OCI-LY3 (cell line): ENCODE measurements around the gene TEX14.

Source experiments
- H2AFZ ChIP-seq: fragments of 200-600, 300-600 bp; shearing (Covaris generic); 2 replicates; pipeline ENCODE4 v1.6.0; 2014; ENCODE audit warnings: antibody characterized with exemption, low read depth, low read length
- H3K27ac ChIP-seq: fragments of 200-600, 300-600 bp; sonication (generic); 2 replicates; pipeline ENCODE4 v1.5.1; 2014; ENCODE audit warnings: mild to moderate bottlenecking, low read length, moderate library complexity, mixed read lengths
- H3K27me3 ChIP-seq: fragments of 200-600, 300-600 bp; sonication (generic); 2 replicates; pipeline ENCODE4 v1.6.1; 2014; ENCODE audit warnings: low read depth, low read length, mixed read lengths
- H3K36me3 ChIP-seq: fragments of 200-600, 300-600 bp; sonication (generic); replicated peaks from 2 replicates; pipeline ENCODE3; 2014; ENCODE audit warnings: low read depth, low read length, mixed read lengths
- H3K4me1 ChIP-seq: fragments of 300-600, 200-600 bp; sonication (generic); 2 replicates; pipeline ENCODE4 v1.6.1; 2014; ENCODE audit warnings: low read length, mixed read lengths
- H3K4me2 ChIP-seq: fragments of 200-600, 300-600 bp; sonication (generic); 2 replicates; pipeline ENCODE4 v1.6.1; 2014; ENCODE audit warnings: low read length, mixed read lengths
- H3K4me3 ChIP-seq: fragments of 300-600, 200-600 bp; sonication (generic); 2 replicates; pipeline ENCODE4 v1.5.1; 2014; ENCODE audit warnings: antibody characterized with exemption, mild to moderate bottlenecking, low read length, moderate library complexity
- H3K79me2 ChIP-seq: fragments of 300-600, 200-600 bp; shearing (Covaris generic); 2 replicates; pipeline ENCODE4 v1.6.1; 2014; ENCODE audit warnings: mild to moderate bottlenecking, low read length, mixed read lengths
- H3K9ac ChIP-seq: fragments of 300-600, 200-600 bp; shearing (Covaris generic); 2 replicates; pipeline ENCODE4 v1.6.0; 2014; ENCODE audit warnings: mild to moderate bottlenecking, low read length, moderate library complexity
- H3K9me3 ChIP-seq: fragments of 200-600, 300-600 bp; shearing (Covaris generic); 2 replicates; pipeline ENCODE4 v1.6.1; 2014; ENCODE audit warnings: low read length, mixed read lengths; ENCODE audit not compliant: insufficient read depth
- H4K20me1 ChIP-seq: fragments of 200-600, 300-600 bp; sonication (generic); 2 replicates; pipeline ENCODE4 v1.6.1; 2016; ENCODE audit warnings: low read length, mixed read lengths; ENCODE audit not compliant: insufficient read depth
- EZH2phosphoT487 ChIP-seq: fragments of 200-600 bp; shearing (Covaris generic); IDR thresholded peaks from 2 replicates; pipeline ENCODE4 v1.6.1; 2018; ENCODE audit warnings: antibody characterized with exemption, mixed run types, low read depth
- TF ChIP-seq, protein P1 (sequence below): fragments of 200-600, 300-600 bp; sonication (generic); IDR thresholded peaks from 2 replicates; pipeline ENCODE4 v1.5.1; 2014; ENCODE audit warnings: antibody characterized with exemption, low read length, low read depth

The TEX14 gene

DNA sequence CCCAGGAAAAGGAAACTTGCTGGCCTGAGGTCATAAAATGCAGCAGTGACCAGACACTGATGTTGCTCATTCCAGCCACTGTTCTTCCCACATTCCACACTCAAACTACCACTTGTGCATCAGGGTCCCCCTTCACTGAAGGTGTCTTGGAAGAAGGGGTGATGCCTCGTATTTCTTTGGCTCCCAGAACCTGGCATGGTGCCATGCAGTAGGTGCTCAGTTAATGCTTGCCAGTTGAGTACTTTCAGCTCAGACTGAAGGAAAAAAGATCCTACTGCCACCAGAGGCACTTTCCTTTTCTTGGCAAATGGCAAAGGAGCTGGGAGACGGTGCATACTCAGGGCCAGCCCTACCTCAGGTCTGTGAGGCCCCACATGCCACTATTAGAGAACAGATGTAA is 73.5 kb downstream of the TEX14 start:
- H2AFZ ChIP-seq: 0 out of 2 replicates have a peak overlapping the region, but pooled peaks have one; percentile 75
- H3K4me2 ChIP-seq: peak overlapping the region; percentile 47
- H3K36me3 ChIP-seq: peaks cover 5% of the 10 kb centered on the region
- no peak for TF ChIP-seq EZH2phosphoT487
- TF ChIP-seq, protein P1, sequence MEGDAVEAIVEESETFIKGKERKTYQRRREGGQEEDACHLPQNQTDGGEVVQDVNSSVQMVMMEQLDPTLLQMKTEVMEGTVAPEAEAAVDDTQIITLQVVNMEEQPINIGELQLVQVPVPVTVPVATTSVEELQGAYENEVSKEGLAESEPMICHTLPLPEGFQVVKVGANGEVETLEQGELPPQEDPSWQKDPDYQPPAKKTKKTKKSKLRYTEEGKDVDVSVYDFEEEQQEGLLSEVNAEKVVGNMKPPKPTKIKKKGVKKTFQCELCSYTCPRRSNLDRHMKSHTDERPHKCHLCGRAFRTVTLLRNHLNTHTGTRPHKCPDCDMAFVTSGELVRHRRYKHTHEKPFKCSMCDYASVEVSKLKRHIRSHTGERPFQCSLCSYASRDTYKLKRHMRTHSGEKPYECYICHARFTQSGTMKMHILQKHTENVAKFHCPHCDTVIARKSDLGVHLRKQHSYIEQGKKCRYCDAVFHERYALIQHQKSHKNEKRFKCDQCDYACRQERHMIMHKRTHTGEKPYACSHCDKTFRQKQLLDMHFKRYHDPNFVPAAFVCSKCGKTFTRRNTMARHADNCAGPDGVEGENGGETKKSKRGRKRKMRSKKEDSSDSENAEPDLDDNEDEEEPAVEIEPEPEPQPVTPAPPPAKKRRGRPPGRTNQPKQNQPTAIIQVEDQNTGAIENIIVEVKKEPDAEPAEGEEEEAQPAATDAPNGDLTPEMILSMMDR: no peak
- H3K4me1 ChIP-seq: peaks cover 81% of the 10 kb centered on the region
- no peaks in the 10 kb centered on the region for H3K27me3 ChIP-seq
- H3K9ac ChIP-seq: peak overlapping the region; percentile 88; the same call in 1 of the 2 replicates
- H3K27ac ChIP-seq: peak overlapping the region; percentile 96
- H3K79me2 ChIP-seq: no peaks in the 10 kb centered on the region
- H3K4me3 ChIP-seq: no peak overlapping the region
- H3K9me3 ChIP-seq: no peaks in the 10 kb centered on the region
- H4K20me1 ChIP-seq: no peaks in the 10 kb centered on the region

DNA sequence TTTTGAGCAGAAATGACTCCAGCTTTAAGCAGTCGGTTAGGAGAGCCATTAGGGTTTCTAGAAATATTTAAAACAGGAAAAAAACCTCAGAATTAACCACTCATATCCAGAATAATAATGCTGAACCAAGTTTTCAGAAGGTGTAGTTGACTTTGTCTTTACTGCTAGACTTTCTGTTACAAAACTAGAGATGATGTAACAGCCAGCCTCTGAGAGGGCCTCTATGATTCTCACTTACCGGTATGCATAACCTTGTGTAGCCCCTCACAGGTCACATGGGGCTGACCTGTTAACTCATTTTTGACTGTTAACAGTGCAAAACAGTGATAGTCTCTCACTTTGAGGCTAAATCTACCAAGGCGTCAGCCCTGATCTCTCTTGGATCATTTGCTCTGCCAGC is 74.3 kb downstream of the TEX14 start:
- Histone ChIP-seq H3K79me2 (no peaks in the 10 kb centered on the region), H3K27ac (peak overlapping the region; percentile 96), H3K4me1 (peaks cover 81% of the 10 kb centered on the region), H3K4me2 (peak overlapping the region; percentile 36), H4K20me1 (no peaks in the 10 kb centered on the region), H3K9ac (peak overlapping the region; percentile 88), H3K27me3 (no peaks in the 10 kb centered on the region), H3K4me3 (no peak overlapping the region), H2AFZ (peak overlapping the region; percentile 37), H3K36me3 (peaks cover 5% of the 10 kb centered on the region), H3K9me3 (no peaks in the 10 kb centered on the region)
- TF ChIP-seq, protein P1: no peak
- TF ChIP-seq EZH2phosphoT487: no peak

DNA sequence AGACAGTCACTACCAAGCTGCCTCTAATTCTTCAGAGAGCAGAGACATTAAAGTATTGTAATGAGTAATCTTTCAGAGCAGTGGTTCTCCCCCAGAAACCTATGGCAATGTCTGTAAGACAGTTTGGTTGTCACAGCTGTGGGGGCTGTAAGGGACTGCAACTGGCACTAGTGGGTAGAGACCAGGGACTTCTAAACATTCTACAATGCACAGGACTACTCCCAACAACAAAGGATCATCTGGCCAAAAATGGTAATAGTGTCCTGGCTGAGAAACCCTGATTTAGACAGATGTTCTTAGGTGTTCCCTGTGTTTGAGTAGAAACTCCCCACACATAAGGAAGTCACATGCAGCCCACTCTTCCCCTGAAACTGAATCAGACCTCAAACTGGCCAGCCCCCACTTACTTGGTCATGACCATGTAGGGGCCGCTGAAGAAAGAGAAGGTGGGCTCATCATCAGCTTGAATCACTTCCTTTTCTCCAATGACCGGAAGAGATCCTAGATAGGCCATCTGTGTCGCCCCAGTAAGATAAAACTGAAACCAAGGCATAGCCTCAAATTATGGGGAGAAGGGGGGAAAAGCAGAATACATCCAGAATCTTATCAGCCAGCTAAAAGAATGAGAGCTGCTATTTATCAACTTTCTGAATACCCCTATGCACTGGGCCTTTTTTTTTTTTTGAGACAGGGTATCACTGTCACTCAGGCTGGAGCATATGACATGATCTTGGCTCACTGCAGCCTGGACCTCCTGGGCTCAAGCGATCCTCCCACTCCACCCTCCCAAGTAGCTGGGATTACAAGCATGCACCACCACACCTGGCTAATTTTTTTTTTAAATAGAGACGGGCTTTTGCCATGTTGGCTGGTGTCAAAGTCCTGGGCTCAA is 75.8 kb downstream of the TEX14 start:
- peaks cover 5% of the 10 kb centered on the region for H3K36me3 ChIP-seq
- no peaks in the 10 kb centered on the region for H4K20me1 ChIP-seq
- H3K27ac ChIP-seq: peak overlapping the region; percentile 96
- H3K9me3 ChIP-seq: no peaks in the 10 kb centered on the region
- H3K4me2 ChIP-seq: peak overlapping the region; percentile 62
- H3K9ac ChIP-seq: peak overlapping the region; percentile 88
- H3K27me3 ChIP-seq: no peaks in the 10 kb centered on the region
- peaks cover 74% of the 10 kb centered on the region for H3K4me1 ChIP-seq
- H3K79me2 ChIP-seq: no peaks in the 10 kb centered on the region
- TF ChIP-seq, protein P1: no peak
- peak overlapping the region; percentile 38; the same call in 1 of the 2 replicates for H3K4me3 ChIP-seq
- no peak overlapping the region for H2AFZ ChIP-seq

DNA sequence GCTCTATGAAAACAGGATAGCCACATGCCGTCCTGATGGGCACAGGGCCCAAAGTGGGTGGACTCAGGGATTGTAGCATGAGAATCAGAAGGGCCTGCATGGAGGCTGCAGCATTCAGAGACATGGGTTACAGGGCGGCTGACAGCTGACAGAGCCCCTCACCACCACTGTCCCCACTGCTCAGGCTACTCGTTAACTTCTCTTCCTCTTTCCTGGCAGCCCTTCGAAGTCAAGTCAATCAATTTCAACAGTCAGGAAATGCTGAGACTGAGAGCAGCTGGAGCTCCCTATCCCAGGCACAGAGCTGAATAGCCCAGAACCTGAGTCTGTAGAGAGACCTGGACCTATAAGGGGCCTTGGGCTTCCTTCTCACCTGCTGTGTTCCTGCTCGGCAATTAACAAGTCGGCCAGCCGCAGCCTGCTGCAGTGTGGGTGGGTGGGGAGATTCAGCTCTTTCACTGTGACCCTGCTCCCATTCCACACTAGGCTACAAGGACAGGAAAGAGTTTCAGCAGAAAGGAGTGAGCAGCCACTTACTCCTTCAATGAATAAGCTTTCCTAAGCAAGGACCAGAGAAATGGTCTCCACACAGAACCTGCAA is 76.9 kb downstream of the TEX14 start:
- Histone ChIP-seq H3K36me3 (peaks cover 5% of the 10 kb centered on the region), H3K4me2 (peak overlapping the region; percentile 62), H3K27me3 (no peaks in the 10 kb centered on the region), H3K27ac (peak overlapping the region; percentile 96), H3K9me3 (no peaks in the 10 kb centered on the region), H3K9ac (peak overlapping the region; percentile 88), H3K4me3 (peak overlapping the region; percentile 38; the same call in 1 of the 2 replicates), H3K79me2 (no peaks in the 10 kb centered on the region), H2AFZ (no peak overlapping the region), H4K20me1 (no peaks in the 10 kb centered on the region), H3K4me1 (peaks cover 68% of the 10 kb centered on the region)
- TF ChIP-seq, protein P1: no peak
- TF ChIP-seq EZH2phosphoT487: no peak
